WTC11 (cell line): ENCODE measurements around the gene CCNH. TPM values are rescaled to one million over a fixed set of nuclear protein-coding genes. Genes with fewer than 3 reads are reported as not detected.

Experiments used
- ATAC-seq: fragments of 200-7000 bp; cut with Tn5 transposase; 2 replicates; pipeline ENCODE4 v1.10.0; 2021; ENCODE audit warnings: mild to moderate bottlenecking, moderate library complexity
- CTCF ChIA-PET: fragments of 300-600 bp; sonication (Branson Sonifier 250); formaldehyde crosslinking; loops from one replicate; lab custom pipeline; 2021; ENCODE audit warnings: antibody characterized with exemption; lab: Charles Lee
- POLR2A ChIA-PET: fragments of 350-600 bp; sonication (Branson Sonifier 250); formaldehyde crosslinking; loops from one replicate; lab custom pipeline; 2021; ENCODE audit warnings: antibody characterized with exemption; lab: Charles Lee
- DNase-seq: peaks from one replicate; pipeline ENCODE4 v3.0.0; 2021; ENCODE audit warnings: low spot score
- H3K27ac Mint-ChIP-seq: 2 replicates; pipeline ENCODE4 v1.8.0; 2021; ENCODE audit warnings: mixed read lengths
- H3K27me3 Mint-ChIP-seq: 2 replicates; pipeline ENCODE4 v1.8.0; 2021; ENCODE audit warnings: low read depth, mild to moderate bottlenecking, moderate library complexity, mixed read lengths
- H3K36me3 Mint-ChIP-seq: 2 replicates; pipeline ENCODE4 v1.8.0; 2021; ENCODE audit warnings: mixed read lengths
- H3K4me1 Mint-ChIP-seq: 2 replicates; pipeline ENCODE4 v1.8.0; 2022; ENCODE audit warnings: mixed read lengths
- H3K4me3 Mint-ChIP-seq: 2 replicates; pipeline ENCODE4 v1.8.0; 2021; ENCODE audit warnings: mild to moderate bottlenecking, moderate library complexity, mixed read lengths
- H3K9me3 Mint-ChIP-seq: 2 replicates; pipeline ENCODE4 v1.8.0; 2021; ENCODE audit warnings: mixed read lengths
- ATF1 ChIP-seq: sonication (generic); formaldehyde crosslinking; IDR thresholded peaks from 2 replicates; pipeline ENCODE4 v1.8.1; 2023; ENCODE audit warnings: mild to moderate bottlenecking, moderate library complexity, missing genetic modification reagents
- CBFB ChIP-seq: sonication (generic); formaldehyde crosslinking; IDR thresholded peaks from 2 replicates; pipeline ENCODE4 v1.8.1; 2022; ENCODE audit warnings: mild to moderate bottlenecking, low read depth, missing genetic modification reagents
- ETV6 ChIP-seq: sonication (generic); formaldehyde crosslinking; IDR thresholded peaks from 2 replicates; pipeline ENCODE4 v1.8.1; 2022; ENCODE audit warnings: mild to moderate bottlenecking, missing genetic modification reagents
- GTF2I ChIP-seq: fragments of 250-450 bp; sonication (Bioruptor Pico); conservative IDR thresholded peaks from 2 replicates; pipeline ENCODE4 v1.4.0; 2021; ENCODE audit warnings: mild to moderate bottlenecking
- IRF2 ChIP-seq: sonication (generic); formaldehyde crosslinking; IDR thresholded peaks from 2 replicates; pipeline ENCODE4 v1.8.0; 2022; ENCODE audit warnings: low read depth, missing genetic modification reagents, borderline replicate concordance
- JAZF1 ChIP-seq: fragments of 250-450 bp; sonication (Bioruptor Pico); IDR thresholded peaks from 2 replicates; pipeline ENCODE4 v1.9.0; 2021; ENCODE audit warnings: moderate library complexity, mild to moderate bottlenecking, inconsistent platforms
- MYBL2 ChIP-seq: sonication (generic); formaldehyde crosslinking; IDR thresholded peaks from 2 replicates; pipeline ENCODE4 v1.8.1; 2023; ENCODE audit warnings: mild to moderate bottlenecking, moderate library complexity, missing genetic modification reagents
- NFE2L1 ChIP-seq: sonication (generic); formaldehyde crosslinking; IDR thresholded peaks from 2 replicates; pipeline ENCODE4 v1.8.1; 2023; ENCODE audit warnings: missing genetic modification reagents
- NR2C2 ChIP-seq: sonication (generic); formaldehyde crosslinking; IDR thresholded peaks from 2 replicates; pipeline ENCODE4 v1.8.0; 2022; ENCODE audit warnings: mild to moderate bottlenecking, missing genetic modification reagents
- RORB ChIP-seq: fragments of 250-450 bp; sonication (Bioruptor Pico); IDR thresholded peaks from 2 replicates; pipeline ENCODE4 v1.9.0; 2021; ENCODE audit warnings: mild to moderate bottlenecking
- SMAD4 ChIP-seq: sonication (generic); formaldehyde crosslinking; IDR thresholded peaks from 2 replicates; pipeline ENCODE4 v1.8.0; 2022; ENCODE audit warnings: mild to moderate bottlenecking, missing genetic modification reagents
- ZNF416 ChIP-seq: fragments of 250-450 bp; sonication (Bioruptor Pico); IDR thresholded peaks from 2 replicates; pipeline ENCODE4 v1.9.0; 2021; ENCODE audit warnings: mild to moderate bottlenecking, inconsistent platforms
- total RNA-seq: library from RNA; stranded (reverse); gene quantifications from 3 replicates; pipeline ENCODE4 v1.2.3, GENCODE V29; 2021
- TF ChIP-seq, protein P1 (sequence below): fragments of 250-450 bp; sonication (Bioruptor Pico); IDR thresholded peaks from 2 replicates; pipeline ENCODE4 v1.9.0; 2021; ENCODE audit warnings: mild to moderate bottlenecking
- TF ChIP-seq, protein P2 (sequence below): fragments of 250-450 bp; sonication (Bioruptor Pico); IDR thresholded peaks from 2 replicates; pipeline ENCODE4 v1.9.0; 2021; ENCODE audit warnings: moderate library complexity, mild to moderate bottlenecking, inconsistent platforms, borderline replicate concordance
- TF ChIP-seq, protein P3 (sequence below): sonication (generic); formaldehyde crosslinking; IDR thresholded peaks from 2 replicates; pipeline ENCODE4 v1.8.1; 2022; ENCODE audit warnings: mild to moderate bottlenecking, missing genetic modification reagents, moderate library complexity, borderline replicate concordance
- TF ChIP-seq, protein P4 (sequence below): sonication (generic); formaldehyde crosslinking; IDR thresholded peaks from 2 replicates; pipeline ENCODE4 v1.8.1; 2023; ENCODE audit warnings: mild to moderate bottlenecking, moderate library complexity, missing genetic modification reagents
- TF ChIP-seq, protein P5 (sequence below): sonication (generic); formaldehyde crosslinking; IDR thresholded peaks from 2 replicates; pipeline ENCODE4 v1.8.0; 2023; ENCODE audit warnings: missing genetic modification reagents, mild to moderate bottlenecking, borderline replicate concordance

The CCNH gene
- total RNA-seq, 1 experiment from 2014 or later: 35.3 TPM

DNA sequence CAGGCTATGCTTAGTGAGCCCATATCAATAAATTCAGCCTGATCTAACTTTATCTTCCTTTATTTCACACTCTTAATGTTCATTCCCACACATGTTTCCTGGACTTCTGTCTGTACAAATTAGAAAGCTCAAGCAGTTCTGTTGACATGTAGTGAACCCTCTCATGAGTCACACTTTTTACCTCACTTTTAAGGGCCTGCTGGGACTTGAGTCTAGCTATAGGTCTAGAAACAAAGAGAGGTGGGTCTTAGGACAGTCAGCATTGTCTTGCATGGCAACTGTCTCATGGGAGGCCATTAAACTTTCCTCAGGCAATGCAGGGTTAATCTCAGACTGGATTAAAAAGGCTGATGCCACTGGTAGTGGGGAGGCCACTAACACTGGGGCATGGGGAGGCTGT, 8.6 kb upstream of the CCNH start (continued):
- TF ChIP-seq, protein P1, sequence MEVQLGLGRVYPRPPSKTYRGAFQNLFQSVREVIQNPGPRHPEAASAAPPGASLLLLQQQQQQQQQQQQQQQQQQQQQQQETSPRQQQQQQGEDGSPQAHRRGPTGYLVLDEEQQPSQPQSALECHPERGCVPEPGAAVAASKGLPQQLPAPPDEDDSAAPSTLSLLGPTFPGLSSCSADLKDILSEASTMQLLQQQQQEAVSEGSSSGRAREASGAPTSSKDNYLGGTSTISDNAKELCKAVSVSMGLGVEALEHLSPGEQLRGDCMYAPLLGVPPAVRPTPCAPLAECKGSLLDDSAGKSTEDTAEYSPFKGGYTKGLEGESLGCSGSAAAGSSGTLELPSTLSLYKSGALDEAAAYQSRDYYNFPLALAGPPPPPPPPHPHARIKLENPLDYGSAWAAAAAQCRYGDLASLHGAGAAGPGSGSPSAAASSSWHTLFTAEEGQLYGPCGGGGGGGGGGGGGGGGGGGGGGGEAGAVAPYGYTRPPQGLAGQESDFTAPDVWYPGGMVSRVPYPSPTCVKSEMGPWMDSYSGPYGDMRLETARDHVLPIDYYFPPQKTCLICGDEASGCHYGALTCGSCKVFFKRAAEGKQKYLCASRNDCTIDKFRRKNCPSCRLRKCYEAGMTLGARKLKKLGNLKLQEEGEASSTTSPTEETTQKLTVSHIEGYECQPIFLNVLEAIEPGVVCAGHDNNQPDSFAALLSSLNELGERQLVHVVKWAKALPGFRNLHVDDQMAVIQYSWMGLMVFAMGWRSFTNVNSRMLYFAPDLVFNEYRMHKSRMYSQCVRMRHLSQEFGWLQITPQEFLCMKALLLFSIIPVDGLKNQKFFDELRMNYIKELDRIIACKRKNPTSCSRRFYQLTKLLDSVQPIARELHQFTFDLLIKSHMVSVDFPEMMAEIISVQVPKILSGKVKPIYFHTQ: no peak
- no peak for TF ChIP-seq IRF2 (CRISPR knock-in tag)
- TF ChIP-seq MYBL2 (CRISPR knock-in tag): no peak
- TF ChIP-seq NR2C2 (CRISPR knock-in tag): no peak
- TF ChIP-seq GTF2I: no peak
- TF ChIP-seq NFE2L1 (CRISPR knock-in tag): no peak
- TF ChIP-seq ZNF416 (CRISPR knock-in tag): no peak
- TF ChIP-seq, protein P2, sequence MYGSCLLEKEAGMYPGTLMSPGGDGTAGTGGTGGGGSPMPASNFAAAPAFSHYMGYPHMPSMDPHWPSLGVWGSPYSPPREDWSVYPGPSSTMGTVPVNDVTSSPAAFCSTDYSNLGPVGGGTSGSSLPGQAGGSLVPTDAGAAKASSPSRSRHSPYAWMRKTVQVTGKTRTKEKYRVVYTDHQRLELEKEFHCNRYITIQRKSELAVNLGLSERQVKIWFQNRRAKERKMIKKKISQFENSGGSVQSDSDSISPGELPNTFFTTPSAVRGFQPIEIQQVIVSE: no peak
- TF ChIP-seq, protein P3, sequence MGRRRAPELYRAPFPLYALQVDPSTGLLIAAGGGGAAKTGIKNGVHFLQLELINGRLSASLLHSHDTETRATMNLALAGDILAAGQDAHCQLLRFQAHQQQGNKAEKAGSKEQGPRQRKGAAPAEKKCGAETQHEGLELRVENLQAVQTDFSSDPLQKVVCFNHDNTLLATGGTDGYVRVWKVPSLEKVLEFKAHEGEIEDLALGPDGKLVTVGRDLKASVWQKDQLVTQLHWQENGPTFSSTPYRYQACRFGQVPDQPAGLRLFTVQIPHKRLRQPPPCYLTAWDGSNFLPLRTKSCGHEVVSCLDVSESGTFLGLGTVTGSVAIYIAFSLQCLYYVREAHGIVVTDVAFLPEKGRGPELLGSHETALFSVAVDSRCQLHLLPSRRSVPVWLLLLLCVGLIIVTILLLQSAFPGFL (CRISPR knock-in tag): no peak
- TF ChIP-seq RORB (CRISPR knock-in tag): no peak
- TF ChIP-seq ATF1 (CRISPR knock-in tag): no peak

DNA sequence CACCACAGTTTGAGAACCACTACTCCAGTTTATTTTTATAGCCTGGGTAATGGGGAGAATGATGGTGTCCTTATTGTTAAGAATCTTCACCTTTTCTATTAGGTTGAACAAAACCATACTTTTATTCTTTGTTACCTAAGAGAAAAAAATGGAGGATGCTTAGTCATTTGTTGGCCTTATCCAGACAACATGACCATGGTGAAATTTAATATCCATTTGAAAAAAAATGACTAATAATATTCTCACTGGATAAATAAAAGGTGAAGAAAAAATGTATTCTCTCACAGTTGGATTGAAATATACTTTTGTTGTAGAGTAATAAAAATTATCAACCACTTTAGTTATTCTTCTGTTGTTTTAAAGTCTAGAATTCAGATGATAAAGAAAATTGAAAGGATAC, 5.8 kb upstream of the CCNH start:
- Mint-ChIP-seq H3K9me3 (no peaks in the 10 kb centered on the region), H3K27me3 (no peaks in the 10 kb centered on the region), H3K36me3 (no peaks in the 10 kb centered on the region), H3K27ac (no peak overlapping the region), H3K4me3 (no peak overlapping the region), H3K4me1 (no peaks in the 10 kb centered on the region)
- ChIA-PET CTCF (no interaction called here), POLR2A (no interaction called here)
- ATAC-seq: no peak
- DNase-seq: no peak
- TF ChIP-seq SMAD4 (no peak), CBFB (CRISPR knock-in tag) (no peak), NFE2L1 (CRISPR knock-in tag) (no peak), ETV6 (CRISPR knock-in tag) (no peak), JAZF1 (CRISPR knock-in tag) (no peak)
- TF ChIP-seq, protein P4, sequence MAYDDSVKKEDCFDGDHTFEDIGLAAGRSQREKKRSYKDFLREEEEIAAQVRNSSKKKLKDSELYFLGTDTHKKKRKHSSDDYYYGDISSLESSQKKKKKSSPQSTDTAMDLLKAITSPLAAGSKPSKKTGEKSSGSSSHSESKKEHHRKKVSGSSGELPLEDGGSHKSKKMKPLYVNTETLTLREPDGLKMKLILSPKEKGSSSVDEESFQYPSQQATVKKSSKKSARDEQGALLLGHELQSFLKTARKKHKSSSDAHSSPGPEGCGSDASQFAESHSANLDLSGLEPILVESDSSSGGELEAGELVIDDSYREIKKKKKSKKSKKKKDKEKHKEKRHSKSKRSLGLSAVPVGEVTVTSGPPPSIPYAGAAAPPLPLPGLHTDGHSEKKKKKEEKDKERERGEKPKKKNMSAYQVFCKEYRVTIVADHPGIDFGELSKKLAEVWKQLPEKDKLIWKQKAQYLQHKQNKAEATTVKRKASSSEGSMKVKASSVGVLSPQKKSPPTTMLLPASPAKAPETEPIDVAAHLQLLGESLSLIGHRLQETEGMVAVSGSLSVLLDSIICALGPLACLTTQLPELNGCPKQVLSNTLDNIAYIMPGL (CRISPR knock-in tag): no peak
- TF ChIP-seq, protein P5, sequence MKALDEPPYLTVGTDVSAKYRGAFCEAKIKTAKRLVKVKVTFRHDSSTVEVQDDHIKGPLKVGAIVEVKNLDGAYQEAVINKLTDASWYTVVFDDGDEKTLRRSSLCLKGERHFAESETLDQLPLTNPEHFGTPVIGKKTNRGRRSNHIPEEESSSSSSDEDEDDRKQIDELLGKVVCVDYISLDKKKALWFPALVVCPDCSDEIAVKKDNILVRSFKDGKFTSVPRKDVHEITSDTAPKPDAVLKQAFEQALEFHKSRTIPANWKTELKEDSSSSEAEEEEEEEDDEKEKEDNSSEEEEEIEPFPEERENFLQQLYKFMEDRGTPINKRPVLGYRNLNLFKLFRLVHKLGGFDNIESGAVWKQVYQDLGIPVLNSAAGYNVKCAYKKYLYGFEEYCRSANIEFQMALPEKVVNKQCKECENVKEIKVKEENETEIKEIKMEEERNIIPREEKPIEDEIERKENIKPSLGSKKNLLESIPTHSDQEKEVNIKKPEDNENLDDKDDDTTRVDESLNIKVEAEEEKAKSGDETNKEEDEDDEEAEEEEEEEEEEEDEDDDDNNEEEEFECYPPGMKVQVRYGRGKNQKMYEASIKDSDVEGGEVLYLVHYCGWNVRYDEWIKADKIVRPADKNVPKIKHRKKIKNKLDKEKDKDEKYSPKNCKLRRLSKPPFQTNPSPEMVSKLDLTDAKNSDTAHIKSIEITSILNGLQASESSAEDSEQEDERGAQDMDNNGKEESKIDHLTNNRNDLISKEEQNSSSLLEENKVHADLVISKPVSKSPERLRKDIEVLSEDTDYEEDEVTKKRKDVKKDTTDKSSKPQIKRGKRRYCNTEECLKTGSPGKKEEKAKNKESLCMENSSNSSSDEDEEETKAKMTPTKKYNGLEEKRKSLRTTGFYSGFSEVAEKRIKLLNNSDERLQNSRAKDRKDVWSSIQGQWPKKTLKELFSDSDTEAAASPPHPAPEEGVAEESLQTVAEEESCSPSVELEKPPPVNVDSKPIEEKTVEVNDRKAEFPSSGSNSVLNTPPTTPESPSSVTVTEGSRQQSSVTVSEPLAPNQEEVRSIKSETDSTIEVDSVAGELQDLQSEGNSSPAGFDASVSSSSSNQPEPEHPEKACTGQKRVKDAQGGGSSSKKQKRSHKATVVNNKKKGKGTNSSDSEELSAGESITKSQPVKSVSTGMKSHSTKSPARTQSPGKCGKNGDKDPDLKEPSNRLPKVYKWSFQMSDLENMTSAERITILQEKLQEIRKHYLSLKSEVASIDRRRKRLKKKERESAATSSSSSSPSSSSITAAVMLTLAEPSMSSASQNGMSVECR (CRISPR knock-in tag): no peak
